ENCODE data around the gene GPRC5D.
A peak's percentile ranks its signal among the peaks of the same experiment; 100 is the strongest.

GPRC5D gene

DNA sequence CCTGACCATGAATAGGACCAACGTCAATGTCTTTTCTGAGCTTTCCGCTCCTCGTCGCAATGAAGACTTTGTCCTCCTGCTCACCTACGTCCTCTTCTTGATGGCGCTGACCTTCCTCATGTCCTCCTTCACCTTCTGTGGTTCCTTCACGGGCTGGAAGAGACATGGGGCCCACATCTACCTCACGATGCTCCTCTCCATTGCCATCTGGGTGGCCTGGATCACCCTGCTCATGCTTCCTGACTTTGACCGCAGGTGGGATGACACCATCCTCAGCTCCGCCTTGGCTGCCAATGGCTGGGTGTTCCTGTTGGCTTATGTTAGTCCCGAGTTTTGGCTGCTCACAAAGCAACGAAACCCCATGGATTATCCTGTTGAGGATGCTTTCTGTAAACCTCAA is 43.3 kb downstream of the GPRC5D start:
- Histone ChIP-seq H3K4me3 (ENCODE audit: low read length, poor library complexity, severe bottlenecking) (no peak overlapping the region), H3K9me3 (ENCODE audit: insufficient read depth, low read depth, low read length) (no peaks in the 10 kb centered on the region), H3F3A (ENCODE audit: low read depth) (no peaks in the 10 kb centered on the region), H3K4me2 (ENCODE audit: low read depth, low read length, poor library complexity, severe bottlenecking) (no peak overlapping the region), H2AFZ (ENCODE audit: low read length) (peak overlapping the region; percentile 94), H3K4me1 (ENCODE audit: insufficient read depth, low read length, poor library complexity, severe bottlenecking) (peaks cover 23% of the 10 kb centered on the region), H3K9me2 (replicated peaks; ENCODE audit: low read depth, low read length) (no peaks in the 10 kb centered on the region), H3K9ac (ENCODE audit: low read depth, low read length, poor library complexity, severe bottlenecking) (no peak overlapping the region), H4K20me1 (ENCODE audit: insufficient read depth, low read length, poor library complexity, severe bottlenecking) (no peaks in the 10 kb centered on the region), H3K79me2 (ENCODE audit: insufficient read depth, low read length) (no peaks in the 10 kb centered on the region), H3K27me3 (ENCODE audit: insufficient read depth, low read length, poor library complexity, severe bottlenecking) (peaks cover 4% of the 10 kb centered on the region), H3K36me3 (ENCODE audit: insufficient read depth, low read length) (no peaks in the 10 kb centered on the region)
- TF ChIP-seq, protein P1, sequence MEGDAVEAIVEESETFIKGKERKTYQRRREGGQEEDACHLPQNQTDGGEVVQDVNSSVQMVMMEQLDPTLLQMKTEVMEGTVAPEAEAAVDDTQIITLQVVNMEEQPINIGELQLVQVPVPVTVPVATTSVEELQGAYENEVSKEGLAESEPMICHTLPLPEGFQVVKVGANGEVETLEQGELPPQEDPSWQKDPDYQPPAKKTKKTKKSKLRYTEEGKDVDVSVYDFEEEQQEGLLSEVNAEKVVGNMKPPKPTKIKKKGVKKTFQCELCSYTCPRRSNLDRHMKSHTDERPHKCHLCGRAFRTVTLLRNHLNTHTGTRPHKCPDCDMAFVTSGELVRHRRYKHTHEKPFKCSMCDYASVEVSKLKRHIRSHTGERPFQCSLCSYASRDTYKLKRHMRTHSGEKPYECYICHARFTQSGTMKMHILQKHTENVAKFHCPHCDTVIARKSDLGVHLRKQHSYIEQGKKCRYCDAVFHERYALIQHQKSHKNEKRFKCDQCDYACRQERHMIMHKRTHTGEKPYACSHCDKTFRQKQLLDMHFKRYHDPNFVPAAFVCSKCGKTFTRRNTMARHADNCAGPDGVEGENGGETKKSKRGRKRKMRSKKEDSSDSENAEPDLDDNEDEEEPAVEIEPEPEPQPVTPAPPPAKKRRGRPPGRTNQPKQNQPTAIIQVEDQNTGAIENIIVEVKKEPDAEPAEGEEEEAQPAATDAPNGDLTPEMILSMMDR (conservative IDR thresholded peaks at IDR 0.05; ENCODE audit: low read length), result no peak
- TF ChIP-seq EZH2phosphoT487 (IDR thresholded peaks at IDR 0.05; ENCODE audit: borderline replicate concordance), result no peak

DNA sequence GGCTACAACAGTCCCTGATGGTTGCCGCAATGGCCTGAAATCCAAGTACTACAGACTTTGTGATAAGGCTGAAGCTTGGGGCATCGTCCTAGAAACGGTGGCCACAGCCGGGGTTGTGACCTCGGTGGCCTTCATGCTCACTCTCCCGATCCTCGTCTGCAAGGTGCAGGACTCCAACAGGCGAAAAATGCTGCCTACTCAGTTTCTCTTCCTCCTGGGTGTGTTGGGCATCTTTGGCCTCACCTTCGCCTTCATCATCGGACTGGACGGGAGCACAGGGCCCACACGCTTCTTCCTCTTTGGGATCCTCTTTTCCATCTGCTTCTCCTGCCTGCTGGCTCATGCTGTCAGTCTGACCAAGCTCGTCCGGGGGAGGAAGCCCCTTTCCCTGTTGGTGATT is 43.7 kb downstream of the GPRC5D start:
- H3K27me3 ChIP-seq (ENCODE audit: insufficient read depth, low read length, poor library complexity, severe bottlenecking), result peaks cover 4% of the 10 kb centered on the region
- H2AFZ ChIP-seq (ENCODE audit: low read length), result no peak overlapping the region
- no peaks in the 10 kb centered on the region for H3K36me3 ChIP-seq (ENCODE audit: insufficient read depth, low read length)
- no peak overlapping the region for H3K4me2 ChIP-seq (ENCODE audit: low read depth, low read length, poor library complexity, severe bottlenecking)
- H3K4me3 ChIP-seq (ENCODE audit: low read length, poor library complexity, severe bottlenecking), result no peak overlapping the region
- H4K20me1 ChIP-seq (ENCODE audit: insufficient read depth, low read length, poor library complexity, severe bottlenecking), result no peaks in the 10 kb centered on the region
- no peaks in the 10 kb centered on the region for H3F3A ChIP-seq (ENCODE audit: low read depth)
- no peaks in the 10 kb centered on the region for H3K9me3 ChIP-seq (ENCODE audit: insufficient read depth, low read depth, low read length)
- no peaks in the 10 kb centered on the region for H3K9me2 ChIP-seq (replicated peaks; ENCODE audit: low read depth, low read length)
- H3K79me2 ChIP-seq (ENCODE audit: insufficient read depth, low read length), result no peaks in the 10 kb centered on the region
- H3K9ac ChIP-seq (ENCODE audit: low read depth, low read length, poor library complexity, severe bottlenecking), result no peak overlapping the region
- peaks cover 23% of the 10 kb centered on the region for H3K4me1 ChIP-seq (ENCODE audit: insufficient read depth, low read length, poor library complexity, severe bottlenecking)
- TF ChIP-seq, protein P1 (conservative IDR thresholded peaks at IDR 0.05; ENCODE audit: low read length), result no peak
- no peak for TF ChIP-seq EZH2phosphoT487 (IDR thresholded peaks at IDR 0.05; ENCODE audit: borderline replicate concordance)

DNA sequence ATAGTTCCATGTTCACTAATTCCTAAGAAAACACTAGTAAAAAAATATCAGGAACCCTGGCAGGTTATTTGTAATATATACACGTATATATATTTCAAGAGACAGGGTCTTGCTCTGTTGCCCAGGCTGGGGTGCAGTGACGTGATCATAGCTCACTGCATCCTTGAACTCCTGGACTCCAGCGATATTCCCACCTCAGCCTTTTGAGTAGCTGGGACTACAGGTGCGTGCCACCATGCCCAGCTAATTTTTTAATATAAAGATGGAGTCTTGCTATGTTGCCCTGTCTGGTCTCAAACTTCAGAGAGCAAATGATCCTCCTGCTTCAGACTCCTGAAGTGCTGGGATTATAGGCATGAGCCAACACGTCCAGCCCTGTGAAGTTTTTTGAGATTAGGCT is 44.4 kb downstream of the GPRC5D start:
- H3K27me3 ChIP-seq (ENCODE audit: insufficient read depth, low read length, poor library complexity, severe bottlenecking), result peaks cover 4% of the 10 kb centered on the region
- H4K20me1 ChIP-seq (ENCODE audit: insufficient read depth, low read length, poor library complexity, severe bottlenecking), result no peaks in the 10 kb centered on the region
- H3K79me2 ChIP-seq (ENCODE audit: insufficient read depth, low read length), result no peaks in the 10 kb centered on the region
- H3K9me3 ChIP-seq (ENCODE audit: insufficient read depth, low read depth, low read length), result no peaks in the 10 kb centered on the region
- H2AFZ ChIP-seq (ENCODE audit: low read length), result no peak overlapping the region
- H3K9ac ChIP-seq (ENCODE audit: low read depth, low read length, poor library complexity, severe bottlenecking), result no peak overlapping the region
- no peaks in the 10 kb centered on the region for H3K36me3 ChIP-seq (ENCODE audit: insufficient read depth, low read length)
- H3K4me1 ChIP-seq (ENCODE audit: insufficient read depth, low read length, poor library complexity, severe bottlenecking), result peaks cover 23% of the 10 kb centered on the region
- no peaks in the 10 kb centered on the region for H3F3A ChIP-seq (ENCODE audit: low read depth)
- H3K9me2 ChIP-seq (replicated peaks; ENCODE audit: low read depth, low read length), result no peaks in the 10 kb centered on the region
- no peak overlapping the region for H3K4me2 ChIP-seq (ENCODE audit: low read depth, low read length, poor library complexity, severe bottlenecking)
- TF ChIP-seq, protein P1 (conservative IDR thresholded peaks at IDR 0.05; ENCODE audit: low read length), result no peak
- no peak for TF ChIP-seq EZH2phosphoT487 (IDR thresholded peaks at IDR 0.05; ENCODE audit: borderline replicate concordance)
- H3K4me3 ChIP-seq (ENCODE audit: low read length, poor library complexity, severe bottlenecking), result no peak overlapping the region

All from Loucy (cell line).